ENCODE measurements around the gene IZUMO1.
A peak's percentile ranks its signal among the peaks of the same experiment; 100 is the strongest.

Gene IZUMO1

DNA sequence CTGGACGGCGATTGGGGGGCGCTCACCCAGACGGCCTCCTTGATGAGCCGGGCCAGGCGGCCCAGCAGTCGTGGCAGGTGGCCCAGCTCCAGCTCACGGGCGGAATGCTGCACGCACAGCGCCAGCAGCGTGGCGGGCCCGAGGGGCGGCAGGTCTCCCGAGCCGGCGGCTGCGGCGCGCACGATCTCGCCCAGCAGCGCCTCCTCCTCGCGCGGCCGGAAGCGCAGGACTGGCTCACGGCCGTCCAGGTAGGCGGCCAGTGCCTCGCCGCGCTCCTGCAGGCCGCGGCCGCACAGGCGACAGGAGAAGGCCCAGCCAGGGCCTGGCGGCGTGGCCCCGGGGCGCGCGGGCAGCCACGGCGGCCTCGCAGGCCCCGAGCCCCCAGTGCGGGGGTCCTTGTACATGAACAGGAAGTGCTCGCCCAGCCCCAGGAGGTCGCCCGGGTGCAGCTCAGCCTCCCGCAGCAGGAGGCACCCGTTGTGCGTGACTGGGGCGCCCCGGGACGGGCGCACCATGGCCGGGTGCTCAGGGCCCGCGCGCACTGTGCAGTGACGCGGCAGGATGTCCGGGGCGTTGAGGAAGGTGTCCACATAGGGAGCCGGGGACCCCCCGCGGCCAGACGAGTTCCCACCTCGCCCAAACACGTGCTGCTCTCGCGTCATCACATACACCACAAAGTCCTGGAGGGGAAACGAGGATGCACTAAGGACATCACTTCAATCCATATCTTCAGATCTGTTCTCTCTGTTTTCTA, 17.6 kb downstream of the IZUMO1 start:
- TF ChIP-seq, protein P1, sequence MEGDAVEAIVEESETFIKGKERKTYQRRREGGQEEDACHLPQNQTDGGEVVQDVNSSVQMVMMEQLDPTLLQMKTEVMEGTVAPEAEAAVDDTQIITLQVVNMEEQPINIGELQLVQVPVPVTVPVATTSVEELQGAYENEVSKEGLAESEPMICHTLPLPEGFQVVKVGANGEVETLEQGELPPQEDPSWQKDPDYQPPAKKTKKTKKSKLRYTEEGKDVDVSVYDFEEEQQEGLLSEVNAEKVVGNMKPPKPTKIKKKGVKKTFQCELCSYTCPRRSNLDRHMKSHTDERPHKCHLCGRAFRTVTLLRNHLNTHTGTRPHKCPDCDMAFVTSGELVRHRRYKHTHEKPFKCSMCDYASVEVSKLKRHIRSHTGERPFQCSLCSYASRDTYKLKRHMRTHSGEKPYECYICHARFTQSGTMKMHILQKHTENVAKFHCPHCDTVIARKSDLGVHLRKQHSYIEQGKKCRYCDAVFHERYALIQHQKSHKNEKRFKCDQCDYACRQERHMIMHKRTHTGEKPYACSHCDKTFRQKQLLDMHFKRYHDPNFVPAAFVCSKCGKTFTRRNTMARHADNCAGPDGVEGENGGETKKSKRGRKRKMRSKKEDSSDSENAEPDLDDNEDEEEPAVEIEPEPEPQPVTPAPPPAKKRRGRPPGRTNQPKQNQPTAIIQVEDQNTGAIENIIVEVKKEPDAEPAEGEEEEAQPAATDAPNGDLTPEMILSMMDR (conservative IDR thresholded peaks at IDR 0.05; ENCODE audit: low read depth, low read length): no peak
- Histone ChIP-seq H2AFZ (ENCODE audit: low read depth) (no peak overlapping the region), H3K36me3 (ENCODE audit: insufficient read depth) (no peaks in the 10 kb centered on the region)

GRCh38 chr19:48726556-48726955, 20.2 kb downstream of the IZUMO1 start:
- no peak overlapping the region for H3K4me3 ChIP-seq (IDR thresholded peaks at IDR 0.05; ENCODE audit: insufficient read depth, low read depth, low read length)
- H3K27me3 ChIP-seq (ENCODE audit: insufficient read depth, low read depth): peaks cover 33% of the 10 kb centered on the region
- H3K9ac ChIP-seq: no peak overlapping the region
- no peaks in the 10 kb centered on the region for H3K36me3 ChIP-seq (ENCODE audit: insufficient read depth)
- no peak overlapping the region for H3K27ac ChIP-seq
- H3K79me2 ChIP-seq (ENCODE audit: insufficient read depth, low read depth): no peaks in the 10 kb centered on the region
- TF ChIP-seq, protein P1 (conservative IDR thresholded peaks at IDR 0.05; ENCODE audit: low read depth, low read length): no peak
- no peaks in the 10 kb centered on the region for H3K4me1 ChIP-seq (ENCODE audit: low read depth, poor library complexity, severe bottlenecking)
- no peak overlapping the region for H3K4me2 ChIP-seq
- H4K20me1 ChIP-seq (ENCODE audit: insufficient read depth): no peaks in the 10 kb centered on the region
- peak overlapping the region; percentile 6; the same call in 1 of the 2 replicates for H2AFZ ChIP-seq (ENCODE audit: low read depth)

More for the DNA sequence above, 17.6 kb downstream of the IZUMO1 start:
- H3K79me2 ChIP-seq (ENCODE audit: insufficient read depth, low read depth): no peaks in the 10 kb centered on the region
- H3K27me3 ChIP-seq (ENCODE audit: insufficient read depth, low read depth): peaks cover 57% of the 10 kb centered on the region
- no peaks in the 10 kb centered on the region for H3K4me1 ChIP-seq (ENCODE audit: low read depth, poor library complexity, severe bottlenecking)
- no peak overlapping the region for H3K9ac ChIP-seq
- no peaks in the 10 kb centered on the region for H4K20me1 ChIP-seq (ENCODE audit: insufficient read depth)
- no peak overlapping the region for H3K4me3 ChIP-seq (IDR thresholded peaks at IDR 0.05; ENCODE audit: insufficient read depth, low read depth, low read length)
- no peak overlapping the region for H3K4me2 ChIP-seq
- no peak overlapping the region for H3K27ac ChIP-seq

- no peak overlapping the region for H3K4me3 ChIP-seq (IDR thresholded peaks at IDR 0.05; ENCODE audit: insufficient read depth, low read depth, low read length)
- no peaks in the 10 kb centered on the region for H3K79me2 ChIP-seq (ENCODE audit: insufficient read depth, low read depth)
- no peaks in the 10 kb centered on the region for H4K20me1 ChIP-seq (ENCODE audit: insufficient read depth)
- peaks cover 19% of the 10 kb centered on the region for H3K27me3 ChIP-seq (ENCODE audit: insufficient read depth, low read depth)
- peaks cover 6% of the 10 kb centered on the region for H3K4me1 ChIP-seq (ENCODE audit: low read depth, poor library complexity, severe bottlenecking)
- H3K27ac ChIP-seq: no peak overlapping the region
- H3K9ac ChIP-seq: no peak overlapping the region
- H3K36me3 ChIP-seq (ENCODE audit: insufficient read depth): no peaks in the 10 kb centered on the region
- H3K4me2 ChIP-seq: no peak overlapping the region
- TF ChIP-seq, protein P1 (conservative IDR thresholded peaks at IDR 0.05; ENCODE audit: low read depth, low read length): no peak
- peak overlapping the region; percentile 25; the same call in 1 of the 2 replicates for H2AFZ ChIP-seq (ENCODE audit: low read depth)
These were observed 21.6 kb downstream of the IZUMO1 start for GRCh38 chr19:48724796-48725753.

GRCh38 chr19:48722196-48722708, 24.5 kb downstream of the IZUMO1 start:
- Histone ChIP-seq H3K4me2 (no peak overlapping the region), H3K4me1 (ENCODE audit: low read depth, poor library complexity, severe bottlenecking) (peaks cover 8% of the 10 kb centered on the region), H3K79me2 (ENCODE audit: insufficient read depth, low read depth) (no peaks in the 10 kb centered on the region), H3K27ac (no peak overlapping the region), H3K4me3 (IDR thresholded peaks at IDR 0.05; ENCODE audit: insufficient read depth, low read depth, low read length) (no peak overlapping the region), H4K20me1 (ENCODE audit: insufficient read depth) (no peaks in the 10 kb centered on the region), H2AFZ (ENCODE audit: low read depth) (no peak overlapping the region), H3K36me3 (ENCODE audit: insufficient read depth) (no peaks in the 10 kb centered on the region), H3K9ac (no peak overlapping the region), H3K27me3 (ENCODE audit: insufficient read depth, low read depth) (peaks cover 5% of the 10 kb centered on the region; the same call in 1 of the 2 replicates)
- TF ChIP-seq, protein P1 (conservative IDR thresholded peaks at IDR 0.05; ENCODE audit: low read depth, low read length): no peak

Data from KMS-11 (cell line).